ENCODE data around the gene VRK3.
"Not testable (repeated sequence)": the region's sequence is repeated elsewhere in the genome, so short reads cannot be mapped to it uniquely, and the experiment has no call there.

Gene VRK3

GRCh38 chr19:50025022-50025793 lies at the start of gene VRK3:
Gene VRK3, minus strand, starts transcription at chr19:50025372. Its CDS starts 9,210 bp downstream, at chr19:50016162.
- in situ Hi-C loops (cut with MboI; ENCODE audit: low sequenced_read_pairs): no loop called here

GRCh38 chr19:50068382-50068781 lies 43.2 kb upstream of the VRK3 start:
- in situ Hi-C loops (cut with MboI; ENCODE audit: low sequenced_read_pairs): not testable (repeated sequence)

- in situ Hi-C loops (cut with MboI; ENCODE audit: low sequenced_read_pairs): no loop called here
Measured at GRCh38 chr19:50067575-50067974, 42.4 kb upstream of the VRK3 start.

- in situ Hi-C loops (cut with MboI; ENCODE audit: low sequenced_read_pairs): no loop called here
Measured at GRCh38 chr19:50065938-50066337, 40.8 kb upstream of the VRK3 start.

- in situ Hi-C loops (cut with MboI; ENCODE audit: low sequenced_read_pairs): no loop called here
Measured at GRCh38 chr19:50061650-50062049, 36.5 kb upstream of the VRK3 start.

GRCh38 chr19:50060107-50060506 lies 34.9 kb upstream of the VRK3 start:
- in situ Hi-C loops (cut with MboI; ENCODE audit: low sequenced_read_pairs): no loop called here

GRCh38 chr19:50059045-50059444 lies 33.9 kb upstream of the VRK3 start:
- in situ Hi-C loops (cut with MboI; ENCODE audit: low sequenced_read_pairs): no loop called here

- in situ Hi-C loops (cut with MboI; ENCODE audit: low sequenced_read_pairs): no loop called here
Measured at GRCh38 chr19:50058425-50058824, 33.3 kb upstream of the VRK3 start.

GRCh38 chr19:50053119-50053518 lies 27.9 kb upstream of the VRK3 start:
- in situ Hi-C loops (cut with MboI; ENCODE audit: low sequenced_read_pairs): no loop called here

- in situ Hi-C loops (cut with MboI; ENCODE audit: low sequenced_read_pairs): no loop called here
Measured at GRCh38 chr19:50051964-50052363, 26.8 kb upstream of the VRK3 start.

GRCh38 chr19:50051228-50051895 lies 26.2 kb upstream of the VRK3 start:
- in situ Hi-C loops (cut with MboI; ENCODE audit: low sequenced_read_pairs): not testable (repeated sequence)

- in situ Hi-C loops (cut with MboI; ENCODE audit: low sequenced_read_pairs): no loop called here
Measured at GRCh38 chr19:50050406-50051227, 25.4 kb upstream of the VRK3 start.

- in situ Hi-C loops (cut with MboI; ENCODE audit: low sequenced_read_pairs): no loop called here
Measured at GRCh38 chr19:50047671-50048070, 22.5 kb upstream of the VRK3 start.

GRCh38 chr19:50046649-50047503 lies 21.7 kb upstream of the VRK3 start:
- in situ Hi-C loops (cut with MboI; ENCODE audit: low sequenced_read_pairs): no loop called here

- in situ Hi-C loops (cut with MboI; ENCODE audit: low sequenced_read_pairs): no loop called here
Measured at GRCh38 chr19:50044922-50045321, 19.8 kb upstream of the VRK3 start.

GRCh38 chr19:50043967-50044366 lies 18.8 kb upstream of the VRK3 start:
- in situ Hi-C loops (cut with MboI; ENCODE audit: low sequenced_read_pairs): no loop called here

- in situ Hi-C loops (cut with MboI; ENCODE audit: low sequenced_read_pairs): no loop called here
Measured at GRCh38 chr19:50042363-50043024, 17.3 kb upstream of the VRK3 start.

GRCh38 chr19:50040967-50041366 lies 15.8 kb upstream of the VRK3 start:
- in situ Hi-C loops (cut with MboI; ENCODE audit: low sequenced_read_pairs): no loop called here

- in situ Hi-C loops (cut with MboI; ENCODE audit: low sequenced_read_pairs): no loop called here
Measured at GRCh38 chr19:50039968-50040367, 14.8 kb upstream of the VRK3 start.

GRCh38 chr19:50036908-50037307 lies 11.7 kb upstream of the VRK3 start:
- in situ Hi-C loops (cut with MboI; ENCODE audit: low sequenced_read_pairs): no loop called here

Measured in HL-60/S4 treated with retinoic acid at 250 ng/mL for 4 days and 3 days (cell line).